SK-N-MC (cell line): Measurements from ENCODE around the gene PROP1.

Source experiments
- EZH2 ChIP-seq: fragments of 200-600 bp; sonication (generic); IDR thresholded peaks from one replicate; pipeline ENCODE4 v1.6.1; 2017; ENCODE audit warnings: antibody characterized with exemption
- POLR2AphosphoS5 ChIP-seq: IDR thresholded peaks from 2 replicates; pipeline ENCODE4 v1.6.1; 2012; ENCODE audit warnings: mild to moderate bottlenecking, low read depth, low read length, borderline replicate concordance

DNA sequence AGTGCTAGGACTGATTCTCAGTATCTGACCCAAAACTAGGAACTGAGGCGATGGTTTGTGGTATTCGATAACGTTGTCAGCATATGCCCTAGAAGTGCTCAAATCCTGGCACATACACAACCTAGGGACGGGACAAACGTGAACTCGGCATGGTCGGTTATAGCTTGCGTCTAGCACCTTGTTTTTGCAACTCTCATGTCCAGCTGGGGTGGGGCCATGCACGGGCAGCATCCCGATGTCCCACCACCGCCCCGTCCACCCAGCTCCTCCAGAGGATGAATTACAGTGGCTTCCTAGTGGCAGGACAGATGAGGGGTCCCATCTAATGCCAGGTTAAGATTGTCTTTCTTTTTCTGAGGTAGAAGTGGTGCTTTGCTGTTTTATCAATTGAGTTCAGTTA is 31.6 kb downstream of the PROP1 start:
- no peak for TF ChIP-seq POLR2AphosphoS5
- no peak for TF ChIP-seq EZH2
